ENCODE data around the gene LENG8. TPM values are rescaled to one million over a fixed set of nuclear protein-coding genes. Genes with fewer than 3 reads are reported as not detected.

LENG8 gene
- total RNA-seq, 5 donors from 2014 or later (not counting 1 experiment from before 2014, with no cell fraction given), result 506 to 622 (median 618) TPM

GRCh38 chr19:54426291-54426931 lies 22.6 kb upstream of the LENG8 start:
- Histone ChIP-seq H3K4me1 (ENCODE audit: control insufficient read depth in 1 of 2, extremely low read depth in 1 of 2, insufficient read depth in 2 of 2, low read length in 2 of 2) (peaks cover 0 to 16% of the 10 kb centered on the region in 2 experiments), H3K27me3 (replicated peaks in 1 of 2; ENCODE audit: control insufficient read depth in 2 of 2, extremely low read depth in 1 of 2, insufficient read depth in 2 of 2, low read length in 1 of 2) (peaks cover 2 to 85% of the 10 kb centered on the region in 2 experiments), H3K36me3 (ENCODE audit: control insufficient read depth in 2 of 2, extremely low read depth in 1 of 2, insufficient read depth in 1 of 2, low read length in 1 of 2) (no peaks in the 10 kb centered on the region), H3K27ac (ENCODE audit: low read length) (no peak overlapping the region), H3K9me3 (no peaks in the 10 kb centered on the region), H3K4me3 (ENCODE audit: control insufficient read depth in 1 of 2, extremely low read depth in 1 of 2, low read length in 1 of 2) (no peak overlapping the region)
- ATAC-seq (replicated peaks in 1 of 4) (no peak), DNase-seq (no peak)
- no peaks in the 10 kb centered on the region for H3K36me3 Mint-ChIP-seq
- 75% methylated on average over 5 of the region's 17 CpGs for WGBS (ENCODE audit: insufficient coverage)
- H3K27ac Mint-ChIP-seq, result no peak overlapping the region
- CTCF ChIA-PET, result no interaction called here
- H3K4me1 Mint-ChIP-seq, result peaks cover 5 to 11% (median 6%) of the 10 kb centered on the region in 3 donors
- POLR2A ChIA-PET, result no interaction called here
- H3K9me3 Mint-ChIP-seq, result no peaks in the 10 kb centered on the region
- no peak overlapping the region for H3K4me3 Mint-ChIP-seq
- peaks cover 28 to 60% of the 10 kb centered on the region in 2 donors for H3K27me3 Mint-ChIP-seq

GRCh38 chr19:54427586-54427985 lies 21.4 kb upstream of the LENG8 start:
- no peak for ATAC-seq (replicated peaks in 1 of 4)
- no peak overlapping the region for H3K27ac Mint-ChIP-seq
- Histone ChIP-seq H3K27me3 (replicated peaks in 1 of 2; ENCODE audit: control insufficient read depth in 2 of 2, extremely low read depth in 1 of 2, insufficient read depth in 2 of 2, low read length in 1 of 2) (peaks cover 2 to 76% of the 10 kb centered on the region in 2 experiments), H3K9me3 (no peaks in the 10 kb centered on the region), H3K4me1 (ENCODE audit: control insufficient read depth in 1 of 2, extremely low read depth in 1 of 2, insufficient read depth in 2 of 2, low read length in 2 of 2) (peaks cover 0 to 18% of the 10 kb centered on the region in 2 experiments), H3K4me3 (ENCODE audit: control insufficient read depth in 1 of 2, extremely low read depth in 1 of 2, low read length in 1 of 2) (no peak overlapping the region), H3K36me3 (ENCODE audit: control insufficient read depth in 2 of 2, extremely low read depth in 1 of 2, insufficient read depth in 1 of 2, low read length in 1 of 2) (no peaks in the 10 kb centered on the region), H3K27ac (ENCODE audit: low read length) (no peak overlapping the region)
- H3K4me3 Mint-ChIP-seq, result no peak overlapping the region
- no peak for DNase-seq
- ChIA-PET POLR2A (interaction anchor here in 1 of 2 donors (0.6 kb wide), 1 partner anchor 37 kb away, joined by 3 read pairs; no protein-coding TSS in a partner anchor), CTCF (no interaction called here)
- H3K27me3 Mint-ChIP-seq, result peaks cover 28 to 53% of the 10 kb centered on the region in 2 donors
- WGBS (ENCODE audit: insufficient coverage), result 88% methylated on average over 7 of the region's 11 CpGs
- H3K36me3 Mint-ChIP-seq, result no peaks in the 10 kb centered on the region
- H3K9me3 Mint-ChIP-seq, result no peaks in the 10 kb centered on the region
- peaks cover 5 to 12% (median 6%) of the 10 kb centered on the region in 3 donors for H3K4me1 Mint-ChIP-seq

DNA sequence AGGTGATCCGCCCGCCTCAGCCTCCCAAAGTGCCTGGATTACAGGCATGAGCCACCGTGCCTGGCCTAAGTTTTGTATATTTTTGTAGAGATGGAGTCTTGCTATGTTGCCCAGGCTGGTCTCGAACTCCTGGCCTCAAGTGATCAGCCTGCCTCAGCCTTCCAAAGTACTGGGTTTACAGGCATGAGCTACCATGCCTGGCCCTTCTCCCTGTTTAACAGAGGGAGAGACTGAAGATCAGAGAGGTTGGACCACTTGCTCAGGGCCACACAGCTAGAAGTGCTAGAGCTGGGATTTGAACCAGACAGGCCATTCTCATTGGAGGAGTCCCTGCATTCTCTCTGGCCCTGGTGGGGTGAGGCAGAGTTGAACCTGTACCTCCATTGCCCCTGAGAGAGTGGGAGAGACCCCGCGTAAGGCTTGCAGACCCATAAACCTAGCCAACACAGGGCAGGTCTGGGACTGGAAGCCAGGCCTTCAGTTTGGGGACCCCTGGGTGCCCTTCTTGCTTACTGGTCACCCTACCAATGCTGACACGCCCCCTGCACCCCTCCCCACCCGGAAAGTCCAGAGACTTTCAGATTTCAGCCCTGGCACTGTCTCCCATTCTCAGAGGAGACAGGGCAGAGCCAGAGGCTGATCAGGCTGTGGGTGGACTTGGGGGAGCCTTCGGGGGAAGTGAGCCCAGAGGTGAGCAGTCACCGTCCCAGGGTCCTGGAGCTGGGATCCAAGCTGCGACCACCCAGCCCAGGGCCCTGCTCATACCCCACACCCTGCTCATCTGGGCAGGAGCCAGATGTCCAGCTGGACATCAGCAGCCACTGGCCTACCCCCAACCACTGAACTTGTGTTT lies 20.4 kb upstream of the LENG8 start:
- Mint-ChIP-seq H3K36me3 (no peaks in the 10 kb centered on the region), H3K4me3 (no peak overlapping the region), H3K27ac (no peak overlapping the region), H3K27me3 (peaks cover 22 to 49% of the 10 kb centered on the region in 2 donors), H3K9me3 (no peaks in the 10 kb centered on the region), H3K4me1 (peaks cover 5 to 12% (median 6%) of the 10 kb centered on the region in 3 donors)
- H3K27me3 ChIP-seq (replicated peaks in 1 of 2; ENCODE audit: control insufficient read depth in 2 of 2, extremely low read depth in 1 of 2, insufficient read depth in 2 of 2, low read length in 1 of 2), result peaks cover 2 to 68% of the 10 kb centered on the region in 2 experiments
- DNase-seq, result no peak
- no peak overlapping the region for H3K4me3 ChIP-seq (ENCODE audit: control insufficient read depth in 1 of 2, extremely low read depth in 1 of 2, low read length in 1 of 2)
- H3K4me1 ChIP-seq (ENCODE audit: control insufficient read depth in 1 of 2, extremely low read depth in 1 of 2, insufficient read depth in 2 of 2, low read length in 2 of 2), result peaks cover 0 to 18% of the 10 kb centered on the region in 2 experiments
- CTCF ChIA-PET, result no interaction called here
- no peaks in the 10 kb centered on the region for H3K36me3 ChIP-seq (ENCODE audit: control insufficient read depth in 2 of 2, extremely low read depth in 1 of 2, insufficient read depth in 1 of 2, low read length in 1 of 2)
- no peak overlapping the region for H3K27ac ChIP-seq (ENCODE audit: low read length)
- no peak for ATAC-seq (replicated peaks in 1 of 4)
- no peaks in the 10 kb centered on the region for H3K9me3 ChIP-seq
- POLR2A ChIA-PET, result no interaction called here
- 89% methylated on average over 4 of the region's 11 CpGs for WGBS (ENCODE audit: insufficient coverage)

DNA sequence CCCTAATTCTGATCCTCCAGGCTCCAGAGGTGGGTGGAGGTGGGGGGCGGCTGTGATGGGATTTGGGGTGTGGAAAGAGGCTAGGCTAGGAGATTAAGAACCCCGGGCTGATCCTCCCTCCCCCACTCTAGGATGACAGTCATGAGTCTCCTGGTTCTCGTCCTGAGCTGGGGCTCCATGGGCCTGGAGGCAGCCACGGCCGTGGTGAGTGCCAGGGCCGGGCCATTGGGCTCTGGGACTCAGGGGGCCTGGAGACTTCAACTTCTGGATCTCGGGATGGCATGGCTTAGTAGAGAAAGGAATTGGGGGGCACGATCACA lies 19.9 kb upstream of the LENG8 start:
- no peaks in the 10 kb centered on the region for H3K9me3 ChIP-seq
- DNase-seq, result no peak
- H3K27me3 Mint-ChIP-seq, result peaks cover 18 to 44% of the 10 kb centered on the region in 2 donors
- H3K27me3 ChIP-seq (replicated peaks in 1 of 2; ENCODE audit: control insufficient read depth in 2 of 2, extremely low read depth in 1 of 2, insufficient read depth in 2 of 2, low read length in 1 of 2), result peaks cover 2 to 64% of the 10 kb centered on the region in 2 experiments
- ATAC-seq (replicated peaks in 1 of 4), result no peak
- H3K4me3 ChIP-seq (ENCODE audit: control insufficient read depth in 1 of 2, extremely low read depth in 1 of 2, low read length in 1 of 2), result no peak overlapping the region
- H3K4me1 Mint-ChIP-seq, result peaks cover 7 to 17% (median 8%) of the 10 kb centered on the region in 3 donors
- H3K36me3 Mint-ChIP-seq, result no peaks in the 10 kb centered on the region
- CTCF ChIA-PET, result no interaction called here
- 69% methylated on average over 6 of the region's 8 CpGs for WGBS (ENCODE audit: insufficient coverage)
- no peaks in the 10 kb centered on the region for H3K9me3 Mint-ChIP-seq
- POLR2A ChIA-PET, result no interaction called here
- no peak overlapping the region for H3K27ac Mint-ChIP-seq
- peak overlapping the region in 1 of 3 donors; percentile 19 for H3K4me3 Mint-ChIP-seq
- H3K27ac ChIP-seq (ENCODE audit: low read length), result no peak overlapping the region
- H3K36me3 ChIP-seq (ENCODE audit: control insufficient read depth in 2 of 2, extremely low read depth in 1 of 2, insufficient read depth in 1 of 2, low read length in 1 of 2), result no peaks in the 10 kb centered on the region
- H3K4me1 ChIP-seq (ENCODE audit: control insufficient read depth in 1 of 2, extremely low read depth in 1 of 2, insufficient read depth in 2 of 2, low read length in 2 of 2), result peaks cover 0 to 21% of the 10 kb centered on the region in 2 experiments

- CTCF ChIA-PET, result no interaction called here
- H3K4me1 Mint-ChIP-seq, result peaks cover 13 to 23% (median 14%) of the 10 kb centered on the region in 3 donors
- H3K4me3 ChIP-seq (ENCODE audit: control insufficient read depth in 1 of 2, extremely low read depth in 1 of 2, low read length in 1 of 2), result no peak overlapping the region
- H3K27ac Mint-ChIP-seq, result no peak overlapping the region
- no peaks in the 10 kb centered on the region for H3K36me3 Mint-ChIP-seq
- DNase-seq, result no peak
- WGBS (ENCODE audit: insufficient coverage), result 55% methylated on average over 8 of the region's 13 CpGs
- H3K4me3 Mint-ChIP-seq, result peak overlapping the region in 1 of 3 donors; percentile 27
- peaks cover 18 to 38% of the 10 kb centered on the region in 2 donors for H3K27me3 Mint-ChIP-seq
- peaks cover 0 to 27% of the 10 kb centered on the region in 2 experiments for H3K4me1 ChIP-seq (ENCODE audit: control insufficient read depth in 1 of 2, extremely low read depth in 1 of 2, insufficient read depth in 2 of 2, low read length in 2 of 2)
- H3K27me3 ChIP-seq (replicated peaks in 1 of 2; ENCODE audit: control insufficient read depth in 2 of 2, extremely low read depth in 1 of 2, insufficient read depth in 2 of 2, low read length in 1 of 2), result peaks cover 2 to 58% of the 10 kb centered on the region in 2 experiments
- no peaks in the 10 kb centered on the region for H3K36me3 ChIP-seq (ENCODE audit: control insufficient read depth in 2 of 2, extremely low read depth in 1 of 2, insufficient read depth in 1 of 2, low read length in 1 of 2)
- no peaks in the 10 kb centered on the region for H3K9me3 ChIP-seq
- H3K9me3 Mint-ChIP-seq, result no peaks in the 10 kb centered on the region
- POLR2A ChIA-PET, result no interaction called here
- ATAC-seq (replicated peaks in 1 of 4), result no peak
- H3K27ac ChIP-seq (ENCODE audit: low read length), result no peak overlapping the region
Measured at GRCh38 chr19:54429545-54430227, 19.3 kb upstream of the LENG8 start.

Measured in T-cell (primary cell).